MM.1S (cell line): Measurements from ENCODE around the gene METAP1D.

Experiments
- CTCF ChIP-seq: fragments of 300-600 bp; sonication (generic); IDR thresholded peaks from 2 replicates; pipeline ENCODE4 v1.5.1; 2016; ENCODE audit warnings: antibody characterized with exemption, low read length, mixed read lengths
- EZH2 ChIP-seq: fragments of 300-600 bp; sonication (generic); optimal IDR thresholded peaks from 2 replicates; pipeline ENCODE3; 2017; ENCODE audit warnings: low read depth, mild to moderate bottlenecking, antibody characterized with exemption, low read length, mixed read lengths
- EZH2phosphoT487 ChIP-seq: fragments of 300-600 bp; sonication (generic); IDR thresholded peaks from 2 replicates; pipeline ENCODE4 v1.6.1; 2018; ENCODE audit warnings: antibody characterized with exemption, low read length

- TF ChIP-seq CTCF, result no peak
- no peak for TF ChIP-seq EZH2
- TF ChIP-seq EZH2phosphoT487, result no peak
Measured at GRCh38 chr2:172097557-172098131, 97.9 kb downstream of the METAP1D start.
